ENCODE measurements around the gene DNAH3. TPM values are rescaled to one million over a fixed set of nuclear protein-coding genes. Genes with fewer than 3 reads are reported as not detected.

Gene DNAH3
- total and polyA plus RNA-seq, 8 donors = 0.03 TPM; not detected in 7

- TF ChIP-seq CTCF (IDR thresholded peaks at IDR 0.05) = no peak
- no peak for ATAC-seq
- intact Hi-C loops (cut with DNase I) = no loop called here
Measured at GRCh38 chr16:21145738-21146137, 4.9 kb downstream of the DNAH3 start.

GRCh38 chr16:21134053-21134452 is 16.6 kb downstream of the DNAH3 start:
- 72 to 84% methylated on average over 8 of the region's 8 CpGs for WGBS, 2 donors
- Histone ChIP-seq H3K4me1 (no peaks in the 10 kb centered on the region), H3K9me3 (no peaks in the 10 kb centered on the region), H3K36me3 (no peaks in the 10 kb centered on the region), H3K27ac (no peak overlapping the region), H3K27me3 (no peaks in the 10 kb centered on the region), H3K4me3 (no peak overlapping the region)
- FAIRE-seq (no peak), DNase-seq (no peak), ATAC-seq (no peak)
- intact Hi-C loops (cut with DNase I) = no loop called here
- TF ChIP-seq CTCF (IDR thresholded peaks at IDR 0.05) = no peak

More at GRCh38 chr16:21145738-21146137, 4.9 kb downstream of the DNAH3 start:
- no peaks in the 10 kb centered on the region for H3K9me3 ChIP-seq
- H3K36me3 ChIP-seq = no peaks in the 10 kb centered on the region
- H3K4me3 ChIP-seq = no peak overlapping the region
- no peak overlapping the region for H3K27ac ChIP-seq
- H3K4me1 ChIP-seq = no peaks in the 10 kb centered on the region
- FAIRE-seq (no peak), DNase-seq (no peak)
- 22 to 29% methylated on average over 5 of the region's 5 CpGs for WGBS, 2 donors
- no peaks in the 10 kb centered on the region for H3K27me3 ChIP-seq

- WGBS, 2 donors = 80 to 86% methylated on average over 3 of the region's 3 CpGs
- intact Hi-C loops (cut with DNase I) = no loop called here
- ATAC-seq = no peak
Measured at GRCh38 chr16:21130811-21131210, 19.8 kb downstream of the DNAH3 start.

DNA sequence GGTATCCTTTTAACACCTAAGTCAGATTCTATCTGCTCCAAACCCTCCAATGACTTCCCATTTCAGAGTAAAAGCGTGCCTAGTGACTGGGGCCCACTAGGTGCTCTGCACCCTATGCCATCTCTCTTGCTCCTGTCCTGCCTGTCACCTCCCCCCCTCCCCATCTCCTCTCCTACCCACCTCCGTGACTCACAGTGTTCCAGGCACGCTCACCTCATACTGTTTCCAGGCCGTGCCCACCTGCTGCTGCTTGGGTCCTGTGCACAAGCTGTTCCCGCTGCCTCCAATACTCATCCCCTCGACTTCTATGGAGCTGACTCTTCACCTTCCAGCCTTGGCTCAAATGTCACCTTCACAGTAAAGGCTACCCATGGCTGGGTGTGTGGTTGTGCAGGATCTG is 21.7 kb downstream of the DNAH3 start:
- H3K4me3 ChIP-seq = no peak overlapping the region
- DNase-seq (no peak), ATAC-seq (no peak), FAIRE-seq (no peak)
- 77 to 84% methylated on average over 6 of the region's 6 CpGs for WGBS, 2 donors
- no peaks in the 10 kb centered on the region for H3K36me3 ChIP-seq
- H3K27ac ChIP-seq = no peak overlapping the region
- intact Hi-C loops (cut with DNase I) = no loop called here
- no peaks in the 10 kb centered on the region for H3K27me3 ChIP-seq
- no peaks in the 10 kb centered on the region for H3K9me3 ChIP-seq
- no peaks in the 10 kb centered on the region for H3K4me1 ChIP-seq
- TF ChIP-seq CTCF (IDR thresholded peaks at IDR 0.05) = no peak

More at GRCh38 chr16:21130811-21131210, 19.8 kb downstream of the DNAH3 start:
- Histone ChIP-seq H3K27me3 (no peaks in the 10 kb centered on the region), H3K9me3 (no peaks in the 10 kb centered on the region), H3K36me3 (no peaks in the 10 kb centered on the region), H3K27ac (no peak overlapping the region), H3K4me3 (no peak overlapping the region), H3K4me1 (no peaks in the 10 kb centered on the region)
- DNase-seq (no peak), FAIRE-seq (no peak)
- no peak for TF ChIP-seq CTCF (IDR thresholded peaks at IDR 0.05)

DNA sequence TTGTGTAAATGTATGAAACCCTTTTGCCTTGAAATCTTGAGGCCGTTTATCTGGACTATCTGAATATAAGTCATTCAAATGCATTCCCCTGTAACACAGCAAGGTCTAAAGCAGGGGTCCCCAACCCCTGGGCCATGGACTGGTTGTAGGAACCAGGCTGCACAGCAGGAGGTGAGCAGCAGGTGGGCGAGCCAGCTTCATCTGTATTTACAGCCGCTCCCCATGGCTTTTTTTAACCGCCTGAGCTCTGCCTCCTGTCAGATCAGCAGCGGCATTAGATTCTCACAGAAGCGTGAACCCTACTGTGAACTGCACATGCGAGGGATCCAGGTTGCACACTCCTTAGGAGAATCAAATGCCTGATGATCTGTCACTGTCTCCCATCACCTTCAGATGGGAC is 24.1 kb downstream of the DNAH3 start:
- WGBS, 2 donors = 57 to 58% methylated on average over 7 of the region's 7 CpGs

More for the DNA sequence above, 24.1 kb downstream of the DNAH3 start:
- Histone ChIP-seq H3K4me3 (no peak overlapping the region), H3K27me3 (no peaks in the 10 kb centered on the region), H3K36me3 (no peaks in the 10 kb centered on the region), H3K27ac (no peak overlapping the region), H3K9me3 (no peaks in the 10 kb centered on the region), H3K4me1 (no peaks in the 10 kb centered on the region)
- DNase-seq (no peak), FAIRE-seq (no peak), ATAC-seq (no peak)
- TF ChIP-seq CTCF (IDR thresholded peaks at IDR 0.05) = no peak
- intact Hi-C loops (cut with DNase I) = no loop called here
